Activated CD4-positive, alpha-beta T cell treated with anti-CD3 and anti-CD28 coated beads for 36 hours (primary cell): ENCODE data around the gene FRG2B. TPM values are rescaled to one million over a fixed set of nuclear protein-coding genes. Genes with fewer than 3 reads are reported as not detected.
"Not testable (repeated sequence)": the region's sequence is repeated elsewhere in the genome, so short reads cannot be mapped to it uniquely, and the experiment has no call there.

ENCODE experiments used
- ATAC-seq: fragments of 200-7000 bp; cut with Tn5 transposase; one replicate; pipeline ENCODE4 v1.10.0; 2021; ENCODE audit warnings: mild to moderate bottlenecking, moderate library complexity
- CTCF ChIA-PET: fragments of 350-600 bp; sonication (Branson Sonifier 250); formaldehyde crosslinking; loops from one replicate; lab custom pipeline; 2021; ENCODE audit warnings: antibody characterized with exemption; lab: Charles Lee
- POLR2A ChIA-PET: fragments of 350-600 bp; sonication (Branson Sonifier 250); formaldehyde crosslinking; loops from one replicate; lab custom pipeline; 2021; ENCODE audit warnings: antibody characterized with exemption, inconsistent platforms; lab: Charles Lee
- DNase-seq: peaks from one replicate; pipeline ENCODE4 v3.0.0-alpha.2; 2020
- H3K27ac Mint-ChIP-seq: one replicate; pipeline ENCODE4 v1.8.0; 2021; ENCODE audit warnings: mixed read lengths
- H3K27me3 Mint-ChIP-seq: one replicate; pipeline ENCODE4 v1.8.0; 2021; ENCODE audit warnings: mixed read lengths
- H3K36me3 Mint-ChIP-seq: one replicate; pipeline ENCODE4 v1.8.0; 2021; ENCODE audit warnings: low read depth, mixed read lengths
- H3K4me1 Mint-ChIP-seq: one replicate; pipeline ENCODE4 v1.8.0; 2021; ENCODE audit warnings: mixed read lengths
- H3K4me3 Mint-ChIP-seq: one replicate; pipeline ENCODE4 v1.8.0; 2021; ENCODE audit warnings: mild to moderate bottlenecking, moderate library complexity, mixed read lengths
- H3K9me3 Mint-ChIP-seq: one replicate; pipeline ENCODE4 v1.8.0; 2021; ENCODE audit warnings: low read depth, mixed read lengths
- intact Hi-C, 2 experiments: fragments of 100-400 bp; cut with DNase I in 1 of 2; cut with micrococcal nuclease in 1 of 2; formaldehyde crosslinking; loops; one replicate each; pipeline versions ENCODE4 v1.14.2 to v1.15.1; 2022 to 2024; cut with DNase I, micrococcal nuclease
- total RNA-seq, 2 experiments: library from RNA; stranded (reverse); gene quantifications; one replicate each; pipeline ENCODE4 v1.2.3, GENCODE V29; 2021

The FRG2B gene
- not detected for total RNA-seq

DNA sequence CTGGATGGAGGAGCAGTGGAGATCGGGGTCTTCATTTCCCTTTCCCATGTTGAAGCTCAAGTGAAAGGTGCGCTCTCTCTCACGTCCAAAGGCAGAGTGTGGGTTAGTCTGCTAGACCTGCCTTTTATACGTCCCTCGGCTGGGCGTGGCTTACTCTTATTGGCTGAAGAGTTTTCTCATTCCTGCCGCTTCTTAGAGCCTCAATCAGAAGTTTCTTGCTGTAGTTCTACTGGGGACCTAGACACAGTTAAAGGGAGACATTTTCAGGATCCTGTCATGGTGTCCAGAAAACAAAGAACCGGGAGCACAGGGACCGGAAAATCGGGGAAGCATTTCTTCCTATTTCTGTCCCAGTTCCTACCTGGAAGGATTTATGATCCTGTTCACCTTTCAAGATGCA, at the start of gene FRG2B:
Gene FRG2B (minus strand): TSS at position 101 of the 400 bp plus-strand sequence. CDS start 53 bp downstream, at position 48.
- H3K27ac Mint-ChIP-seq, H3K4me3 Mint-ChIP-seq, POLR2A ChIA-PET, H3K9me3 Mint-ChIP-seq, ATAC-seq, CTCF ChIA-PET, DNase-seq, intact Hi-C loops, H3K4me1 Mint-ChIP-seq, H3K27me3 Mint-ChIP-seq, H3K36me3 Mint-ChIP-seq: not testable (repeated sequence)

DNA sequence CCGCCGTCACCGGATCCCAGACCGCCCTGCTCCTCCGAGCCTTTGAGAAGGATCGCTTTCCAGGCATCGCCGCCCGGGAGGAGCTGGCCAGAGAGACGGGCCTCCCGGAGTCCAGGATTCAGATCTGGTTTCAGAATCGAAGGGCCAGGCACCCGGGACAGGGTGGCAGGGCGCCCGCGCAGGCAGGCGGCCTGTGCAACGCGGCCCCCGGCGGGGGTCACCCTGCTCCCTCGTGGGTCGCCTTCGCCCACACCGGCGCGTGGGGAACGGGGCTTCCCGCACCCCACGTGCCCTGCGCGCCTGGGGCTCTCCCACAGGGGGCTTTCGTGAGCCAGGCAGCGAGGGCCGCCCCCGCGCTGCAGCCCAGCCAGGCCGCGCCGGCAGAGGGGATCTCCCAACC, 40.9 kb upstream of the FRG2B start:
- H3K9me3 Mint-ChIP-seq, H3K4me1 Mint-ChIP-seq, H3K4me3 Mint-ChIP-seq, intact Hi-C loops, ATAC-seq, CTCF ChIA-PET, DNase-seq, POLR2A ChIA-PET, H3K27ac Mint-ChIP-seq, H3K36me3 Mint-ChIP-seq: not testable (repeated sequence)
- H3K27me3 Mint-ChIP-seq = peaks cover 12% of the 10 kb centered on the region

DNA sequence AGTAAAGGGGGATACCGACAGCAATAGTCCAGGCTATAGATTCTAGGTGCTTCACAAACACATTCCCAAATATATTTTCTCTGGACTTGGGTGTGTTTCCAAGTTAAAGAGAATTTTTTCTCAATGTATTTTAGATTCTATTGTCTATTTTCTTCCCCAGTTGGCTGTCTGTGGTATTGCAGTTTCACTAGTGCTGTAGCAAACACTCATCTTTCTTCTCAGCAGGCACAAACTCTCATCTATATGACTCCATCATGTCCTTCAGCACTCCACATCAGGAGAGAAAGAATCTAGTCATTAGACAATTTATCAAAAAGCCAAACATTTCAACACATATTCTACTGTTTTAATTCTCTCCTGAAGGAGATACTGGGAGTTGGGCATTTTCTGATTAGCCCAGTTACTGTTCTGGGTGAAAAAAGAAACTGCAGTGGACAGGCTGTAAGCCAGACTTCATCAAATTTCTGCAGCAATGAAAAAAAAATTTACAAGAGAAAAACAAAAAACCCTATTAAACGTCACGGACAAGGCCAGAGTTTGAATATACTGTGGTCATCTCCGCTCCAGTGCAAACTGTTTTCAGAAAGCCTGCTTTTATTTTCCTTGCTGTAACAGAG, 37.1 kb upstream of the FRG2B start:
- H3K27me3 Mint-ChIP-seq = peaks cover 14% of the 10 kb centered on the region
- intact Hi-C loops, H3K4me1 Mint-ChIP-seq, CTCF ChIA-PET, H3K36me3 Mint-ChIP-seq, ATAC-seq, POLR2A ChIA-PET, DNase-seq, H3K9me3 Mint-ChIP-seq, H3K27ac Mint-ChIP-seq, H3K4me3 Mint-ChIP-seq: not testable (repeated sequence)

DNA sequence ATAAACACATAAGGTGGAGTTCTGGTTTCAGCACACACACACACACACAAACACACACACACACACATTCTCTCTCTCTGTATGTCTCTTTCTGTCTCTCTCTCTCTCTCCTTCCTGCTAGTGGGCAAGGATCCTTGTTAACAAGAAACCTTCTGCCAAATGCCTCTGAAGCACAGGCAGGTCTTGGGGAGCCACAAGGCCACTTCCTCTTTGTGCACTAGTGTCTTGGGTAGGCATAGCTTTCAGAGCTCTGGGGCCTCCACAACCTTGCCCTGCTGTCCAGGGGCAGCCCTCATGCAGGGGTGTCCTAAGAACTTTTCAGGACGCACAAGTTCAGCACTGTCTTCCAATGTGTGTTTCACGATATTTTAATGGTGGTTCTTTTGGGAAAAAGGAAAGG, 34.5 kb upstream of the FRG2B start:
- DNase-seq, H3K9me3 Mint-ChIP-seq, CTCF ChIA-PET, POLR2A ChIA-PET, H3K4me3 Mint-ChIP-seq, H3K36me3 Mint-ChIP-seq, intact Hi-C loops, H3K4me1 Mint-ChIP-seq, H3K27ac Mint-ChIP-seq, ATAC-seq: not testable (repeated sequence)
- H3K27me3 Mint-ChIP-seq = peaks cover 14% of the 10 kb centered on the region

DNA sequence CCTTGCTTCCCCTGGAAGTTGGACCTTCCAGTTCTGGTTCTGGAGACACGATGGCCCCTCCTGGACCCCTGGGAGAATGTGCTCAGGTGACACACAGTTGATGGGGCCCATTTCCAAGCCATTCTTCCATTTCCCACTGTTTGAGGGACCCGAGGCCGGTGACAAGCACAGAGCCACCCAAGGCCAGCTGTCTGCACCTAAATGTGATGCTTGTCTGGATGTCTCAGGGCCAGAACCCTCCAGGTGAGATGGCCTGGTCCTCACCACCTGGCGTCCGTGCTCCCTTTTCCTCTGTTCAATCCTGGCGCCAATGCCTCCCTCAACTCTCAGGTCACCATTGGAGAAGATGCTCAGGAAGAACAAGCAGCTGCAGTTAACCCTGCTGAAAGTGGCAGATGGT, 33.9 kb upstream of the FRG2B start:
- H3K9me3 Mint-ChIP-seq, H3K27ac Mint-ChIP-seq, DNase-seq, H3K36me3 Mint-ChIP-seq, ATAC-seq, H3K4me1 Mint-ChIP-seq, POLR2A ChIA-PET, CTCF ChIA-PET, intact Hi-C loops, H3K4me3 Mint-ChIP-seq: not testable (repeated sequence)
- H3K27me3 Mint-ChIP-seq = peaks cover 14% of the 10 kb centered on the region

DNA sequence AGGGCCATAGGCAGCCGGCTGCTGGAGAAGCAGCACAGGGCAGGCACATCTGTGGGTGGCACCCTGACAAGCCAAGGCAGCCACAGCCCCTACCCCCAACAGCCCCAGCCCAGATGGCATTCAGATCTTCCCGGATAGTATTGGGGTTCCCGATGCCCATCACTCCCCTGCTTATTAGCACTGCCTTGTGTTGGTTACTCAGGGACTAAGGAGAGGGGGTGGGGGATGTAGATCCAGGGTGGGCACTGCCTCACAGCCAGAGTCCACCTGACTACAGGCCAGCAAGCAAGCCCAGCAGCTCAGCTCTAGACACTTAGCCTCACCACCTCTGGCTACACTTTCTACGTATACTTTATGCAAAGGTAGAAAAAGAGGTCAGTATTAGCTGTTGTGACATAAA, 30.7 kb upstream of the FRG2B start:
- DNase-seq, intact Hi-C loops, H3K27ac Mint-ChIP-seq, H3K4me1 Mint-ChIP-seq, POLR2A ChIA-PET, H3K36me3 Mint-ChIP-seq, H3K27me3 Mint-ChIP-seq, ATAC-seq, CTCF ChIA-PET, H3K4me3 Mint-ChIP-seq, H3K9me3 Mint-ChIP-seq: not testable (repeated sequence)

DNA sequence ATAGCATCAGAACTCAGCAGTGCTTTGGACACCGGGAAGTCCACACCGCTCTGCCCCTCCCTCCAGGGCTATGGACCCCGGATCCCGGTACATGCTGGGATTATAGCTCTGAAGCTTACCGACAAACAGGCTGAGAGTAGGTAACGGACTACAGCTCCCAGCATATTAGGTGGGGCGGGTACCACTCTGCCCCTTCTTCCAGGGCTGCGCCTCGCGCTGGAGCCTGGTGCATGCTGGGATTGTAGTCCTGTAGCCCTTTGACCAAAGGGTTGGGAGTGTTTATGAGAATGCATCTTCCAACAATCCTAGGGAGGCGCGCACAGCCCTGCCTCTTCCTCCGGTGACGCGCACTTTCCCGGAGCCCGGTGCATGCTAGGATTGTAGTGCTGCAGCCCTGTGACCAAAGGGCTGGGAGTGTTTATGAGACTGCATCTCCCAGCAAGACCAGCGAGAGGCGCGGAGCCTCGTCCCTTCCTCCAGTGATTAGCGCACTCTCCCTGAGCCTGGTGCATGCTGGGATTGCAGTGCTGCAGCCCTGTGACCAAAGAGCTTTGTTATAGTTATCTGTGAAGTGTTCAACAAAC, 22.4 kb upstream of the FRG2B start:
- intact Hi-C loops, H3K27ac Mint-ChIP-seq, H3K36me3 Mint-ChIP-seq, H3K4me3 Mint-ChIP-seq, POLR2A ChIA-PET, H3K4me1 Mint-ChIP-seq, ATAC-seq, H3K27me3 Mint-ChIP-seq, H3K9me3 Mint-ChIP-seq, CTCF ChIA-PET: not testable (repeated sequence)
- peak; percentile 7 for DNase-seq

DNA sequence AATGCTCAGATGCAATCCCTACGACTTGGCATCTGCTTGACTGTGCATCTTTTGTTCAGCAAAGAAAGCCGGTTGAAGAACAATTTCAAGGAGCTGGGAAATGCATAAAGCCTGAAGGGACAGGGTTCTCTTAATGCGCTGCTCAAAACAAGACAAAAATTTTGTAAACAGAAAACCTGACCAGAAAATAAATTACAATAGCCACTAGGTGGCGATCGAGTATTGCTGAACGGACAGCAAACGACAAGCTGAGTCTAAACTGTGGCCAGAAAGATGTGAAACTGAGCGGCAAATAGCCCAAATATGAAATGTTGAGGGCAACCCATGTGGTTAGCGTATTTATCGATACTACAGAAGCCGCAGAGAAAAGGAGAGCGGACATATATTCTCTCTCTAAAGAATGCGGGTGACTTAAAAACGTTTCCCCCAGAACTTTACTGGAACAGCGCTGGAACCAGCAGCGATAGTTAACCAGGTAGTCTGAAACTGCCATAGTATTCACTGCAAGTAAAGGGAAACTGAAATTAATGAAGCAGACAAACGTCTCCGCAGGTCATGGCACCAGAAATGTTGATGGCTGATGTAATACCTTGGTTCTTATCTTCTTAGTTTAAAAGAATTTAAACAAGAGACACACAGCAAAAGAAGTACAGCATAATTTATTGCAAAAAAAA, 20.6 kb upstream of the FRG2B start:
- DNase-seq = peak; percentile 8
- ATAC-seq, H3K27ac Mint-ChIP-seq, H3K9me3 Mint-ChIP-seq, H3K4me3 Mint-ChIP-seq, H3K4me1 Mint-ChIP-seq, H3K27me3 Mint-ChIP-seq, CTCF ChIA-PET, H3K36me3 Mint-ChIP-seq, POLR2A ChIA-PET, intact Hi-C loops: not testable (repeated sequence)

DNA sequence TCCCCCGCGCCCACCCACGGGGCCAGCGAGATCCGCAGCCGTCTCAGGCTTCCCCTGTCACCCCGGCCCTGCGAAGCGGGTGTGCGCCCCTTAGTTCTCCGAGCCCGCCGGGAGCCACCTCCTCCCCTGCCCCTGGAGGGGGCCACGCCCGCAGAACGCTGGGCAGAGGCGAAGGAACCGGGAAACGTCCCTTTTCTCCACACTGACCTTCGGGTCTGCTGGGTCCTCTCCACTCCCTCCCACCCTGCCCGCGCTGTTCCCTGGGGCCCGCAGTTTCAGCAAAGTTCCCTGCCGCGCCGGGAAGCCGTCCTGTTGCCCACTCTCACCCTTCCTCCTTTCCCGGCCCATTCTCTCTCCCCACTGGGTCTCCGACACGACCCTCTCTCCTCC, 11.2 kb upstream of the FRG2B start:
- H3K36me3 Mint-ChIP-seq, POLR2A ChIA-PET, ATAC-seq, CTCF ChIA-PET, H3K9me3 Mint-ChIP-seq, intact Hi-C loops, DNase-seq, H3K27ac Mint-ChIP-seq, H3K27me3 Mint-ChIP-seq, H3K4me1 Mint-ChIP-seq: not testable (repeated sequence)
- H3K4me3 Mint-ChIP-seq = peak overlapping the region; percentile 28

DNA sequence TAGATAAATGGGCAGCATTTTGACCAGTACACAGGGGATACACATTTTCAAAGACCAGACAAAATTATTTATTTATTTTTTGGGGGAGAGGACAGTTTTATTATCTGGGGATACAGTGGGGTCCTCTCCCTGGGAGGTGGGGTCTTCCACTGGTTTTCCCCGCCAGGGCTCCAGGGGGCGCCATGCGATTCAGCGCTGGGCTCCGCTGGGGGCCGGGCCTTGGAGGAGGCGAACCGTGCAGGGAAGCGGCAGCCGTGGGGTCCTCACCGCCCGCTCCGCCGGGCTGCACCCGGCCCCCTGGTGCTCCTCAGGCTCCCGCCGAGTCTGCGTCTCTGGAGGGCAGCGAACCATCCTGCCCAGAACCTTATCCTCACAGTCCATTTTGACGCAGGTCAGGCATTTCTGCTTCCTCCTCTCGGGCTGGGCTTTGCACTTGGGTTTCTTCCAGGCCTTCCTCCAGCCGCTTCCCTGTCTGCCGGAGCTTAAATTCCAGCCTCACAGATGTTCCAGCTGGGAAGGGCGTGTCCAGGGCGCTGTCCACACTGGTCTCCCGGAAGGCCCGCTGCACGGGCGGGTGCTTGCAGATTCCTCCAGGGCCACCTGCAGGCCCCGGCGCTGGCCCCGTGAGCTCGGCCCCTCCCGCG, 10.7 kb upstream of the FRG2B start:
- CTCF ChIA-PET = not testable (repeated sequence)

DNA sequence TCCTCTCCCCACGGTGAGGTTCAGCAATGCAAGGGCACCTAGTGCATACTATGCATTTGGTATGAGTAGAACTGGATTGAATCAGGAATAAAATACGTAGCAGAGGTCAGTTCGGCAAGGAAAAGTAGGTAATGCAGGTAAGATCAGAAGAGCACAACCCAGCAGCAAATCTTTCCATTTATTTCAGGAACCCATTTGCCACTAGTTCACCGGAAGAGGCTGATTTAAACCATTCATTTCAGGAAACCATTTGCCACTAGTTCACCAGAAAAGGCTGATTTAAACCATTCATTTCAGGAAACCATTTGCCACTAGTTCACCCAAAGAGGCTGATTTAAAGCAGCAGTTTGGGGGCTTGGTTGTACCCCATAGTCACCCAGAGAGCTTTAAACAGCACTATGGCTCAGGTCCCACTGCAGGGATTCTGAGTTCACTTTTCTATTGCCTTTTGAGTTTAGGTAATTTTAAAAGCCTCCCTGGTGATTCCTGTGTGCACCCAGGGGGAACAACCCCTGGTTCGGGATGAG, 4.2 kb upstream of the FRG2B start:
- H3K36me3 Mint-ChIP-seq, H3K4me1 Mint-ChIP-seq, DNase-seq, intact Hi-C loops, H3K27me3 Mint-ChIP-seq, H3K9me3 Mint-ChIP-seq, POLR2A ChIA-PET, H3K27ac Mint-ChIP-seq, H3K4me3 Mint-ChIP-seq, CTCF ChIA-PET: not testable (repeated sequence)
- ATAC-seq = peak; percentile 16

More for the DNA sequence above, 10.7 kb upstream of the FRG2B start:
- intact Hi-C loops, H3K4me1 Mint-ChIP-seq, H3K9me3 Mint-ChIP-seq, H3K4me3 Mint-ChIP-seq, H3K36me3 Mint-ChIP-seq, POLR2A ChIA-PET, H3K27me3 Mint-ChIP-seq, H3K27ac Mint-ChIP-seq: not testable (repeated sequence)
- peak; percentile 72 for ATAC-seq
- DNase-seq = peak; percentile 47
